Right lobe of liver (tissue), 4 donors: Measurements from ENCODE around the gene CCDC183.

ENCODE experiments used
- POLR2A ChIP-seq: fragments of 450-650 bp; IDR thresholded peaks from one replicate; pipeline ENCODE4 v1.6.1; 2017; ENCODE audit warnings: antibody characterized with exemption, mild to moderate bottlenecking
- TF ChIP-seq, protein P1 (sequence below), 4 donors: fragments of 200-600 bp in 3 of 4; fragments of 450-650 bp in 1 of 4; IDR thresholded peaks; one replicate each; pipeline versions ENCODE4 v1.5.1 to v1.8.0; 2016 to 2022; ENCODE audit warnings: antibody characterized with exemption in 4 of 4, mild to moderate bottlenecking in 2 of 4
- donor health status: DM: no; HTN: no; CAD: no.
- donor health status: DM: no; HTN: no; CAD: no.
- donor health status: DM: no; HTN: yes; CAD: no.

DNA sequence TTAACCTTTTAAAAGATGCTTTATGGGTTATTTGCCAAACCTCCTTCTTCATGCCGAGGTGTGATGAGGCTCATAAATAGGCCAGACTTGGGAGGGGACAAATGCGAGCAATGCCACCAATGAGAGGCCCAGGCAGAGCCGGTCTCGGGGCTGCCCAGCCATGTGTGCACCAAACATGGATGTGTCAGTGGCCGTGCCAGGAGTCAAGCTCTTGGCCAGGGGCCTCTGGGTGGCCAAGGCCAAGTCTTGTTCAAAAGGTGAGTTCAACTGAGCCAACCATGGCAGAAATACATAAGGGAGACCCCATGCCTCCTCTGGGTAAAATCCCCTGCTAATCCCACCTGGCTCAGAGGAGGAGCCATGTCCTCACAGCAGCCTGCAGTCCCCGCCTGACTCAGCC, 20.9 kb upstream of the CCDC183 start:
- TF ChIP-seq, protein P1, sequence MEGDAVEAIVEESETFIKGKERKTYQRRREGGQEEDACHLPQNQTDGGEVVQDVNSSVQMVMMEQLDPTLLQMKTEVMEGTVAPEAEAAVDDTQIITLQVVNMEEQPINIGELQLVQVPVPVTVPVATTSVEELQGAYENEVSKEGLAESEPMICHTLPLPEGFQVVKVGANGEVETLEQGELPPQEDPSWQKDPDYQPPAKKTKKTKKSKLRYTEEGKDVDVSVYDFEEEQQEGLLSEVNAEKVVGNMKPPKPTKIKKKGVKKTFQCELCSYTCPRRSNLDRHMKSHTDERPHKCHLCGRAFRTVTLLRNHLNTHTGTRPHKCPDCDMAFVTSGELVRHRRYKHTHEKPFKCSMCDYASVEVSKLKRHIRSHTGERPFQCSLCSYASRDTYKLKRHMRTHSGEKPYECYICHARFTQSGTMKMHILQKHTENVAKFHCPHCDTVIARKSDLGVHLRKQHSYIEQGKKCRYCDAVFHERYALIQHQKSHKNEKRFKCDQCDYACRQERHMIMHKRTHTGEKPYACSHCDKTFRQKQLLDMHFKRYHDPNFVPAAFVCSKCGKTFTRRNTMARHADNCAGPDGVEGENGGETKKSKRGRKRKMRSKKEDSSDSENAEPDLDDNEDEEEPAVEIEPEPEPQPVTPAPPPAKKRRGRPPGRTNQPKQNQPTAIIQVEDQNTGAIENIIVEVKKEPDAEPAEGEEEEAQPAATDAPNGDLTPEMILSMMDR (IDR thresholded peaks at IDR 0.05): no peak
- TF ChIP-seq POLR2A: no peak
